ENCODE measurements around the gene LOXL3.
A peak's percentile ranks its signal among the peaks of the same experiment; 100 is the strongest.

Gene LOXL3

GRCh38 chr2:74582184-74582583, 28.4 kb upstream of the LOXL3 start:
- DNase-seq (ENCODE audit: low read depth in 1 of 2, low spot score in 1 of 2), result no peak
- no peak for TF ChIP-seq JUND (IDR thresholded peaks at IDR 0.05; ENCODE audit: low read depth)
- in situ Hi-C loops (cut with HindIII; ENCODE audit: low pct_unique_long_range_greater_than_20kb, low sequenced_read_pairs), result no loop called here

- in situ Hi-C loops (cut with HindIII; ENCODE audit: low pct_unique_long_range_greater_than_20kb, low sequenced_read_pairs), result no loop called here
- no peak for DNase-seq (ENCODE audit: low read depth in 1 of 2, low spot score in 1 of 2)
- TF ChIP-seq JUND (IDR thresholded peaks at IDR 0.05; ENCODE audit: low read depth), result no peak
These were observed 27.7 kb upstream of the LOXL3 start for GRCh38 chr2:74581463-74581862.

DNA sequence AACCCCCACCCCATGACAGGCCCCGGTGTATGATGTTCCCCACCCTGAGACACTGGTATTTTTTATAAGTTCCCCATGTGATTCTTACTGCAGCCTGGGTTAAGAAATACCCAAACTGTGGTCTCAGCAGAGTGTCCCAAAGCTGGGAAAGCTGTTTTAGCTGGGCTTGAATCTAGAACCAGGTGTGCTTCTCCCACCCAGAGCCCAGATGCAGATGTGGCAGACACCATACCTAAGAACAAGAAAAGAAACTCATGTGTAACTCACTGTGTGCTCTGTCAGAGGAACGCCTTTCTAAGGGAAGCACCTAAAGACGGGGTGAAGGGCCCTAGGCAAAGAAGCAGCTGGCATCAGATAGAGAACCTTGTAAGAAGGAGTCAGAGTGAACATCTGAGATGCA, 24.7 kb upstream of the LOXL3 start:
- no peak for TF ChIP-seq JUND (IDR thresholded peaks at IDR 0.05; ENCODE audit: low read depth)
- DNase-seq (ENCODE audit: low read depth in 1 of 2, low spot score in 1 of 2), result no peak
- in situ Hi-C loops (cut with HindIII; ENCODE audit: low pct_unique_long_range_greater_than_20kb, low sequenced_read_pairs), result no loop called here

- in situ Hi-C loops (cut with HindIII; ENCODE audit: low pct_unique_long_range_greater_than_20kb, low sequenced_read_pairs), result no loop called here
- DNase-seq (ENCODE audit: low read depth in 1 of 2, low spot score in 1 of 2), result no peak
- no peak for TF ChIP-seq JUND (IDR thresholded peaks at IDR 0.05; ENCODE audit: low read depth)
These were observed 23.7 kb upstream of the LOXL3 start for GRCh38 chr2:74577448-74577847.

GRCh38 chr2:74576863-74577229, 23.1 kb upstream of the LOXL3 start:
- DNase-seq (ENCODE audit: low read depth in 1 of 2, low spot score in 1 of 2), result peak in 1 of 2 experiments; percentile 67
- in situ Hi-C loops (cut with HindIII; ENCODE audit: low pct_unique_long_range_greater_than_20kb, low sequenced_read_pairs), result no loop called here
- TF ChIP-seq JUND (IDR thresholded peaks at IDR 0.05; ENCODE audit: low read depth), result no peak

DNA sequence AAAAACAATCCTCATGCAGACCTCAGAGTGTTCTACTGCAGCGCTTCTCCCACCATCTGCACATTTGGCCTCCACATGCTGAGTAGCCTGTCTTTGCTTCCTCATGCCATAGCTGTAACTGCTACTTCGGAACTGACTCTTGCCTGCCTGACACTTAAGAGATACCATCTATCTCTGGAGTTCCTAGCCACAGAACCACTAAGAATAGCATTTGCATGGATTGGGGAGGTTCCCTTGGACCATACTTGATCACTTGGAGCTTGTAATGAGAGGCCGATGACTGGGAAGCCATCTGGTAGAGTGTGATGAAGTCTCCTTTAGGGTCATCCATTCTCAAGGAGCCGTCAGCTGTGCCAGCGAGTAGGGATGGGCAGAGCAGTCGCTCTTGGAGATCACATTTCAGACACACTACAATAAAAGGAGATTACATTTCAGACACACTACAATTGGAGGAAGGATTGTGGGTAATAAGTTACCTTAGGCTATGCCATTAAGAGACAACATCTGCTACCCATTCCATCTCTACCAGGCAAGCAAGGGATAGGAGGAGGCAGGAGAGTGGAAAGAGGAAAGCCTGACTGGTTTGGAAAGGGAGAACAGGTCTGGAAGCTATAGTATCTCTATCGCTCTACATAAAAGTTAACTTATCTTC, 22.6 kb upstream of the LOXL3 start:
- peak in 1 of 2 experiments; percentile 64 for DNase-seq (ENCODE audit: low read depth in 1 of 2, low spot score in 1 of 2)
- in situ Hi-C loops (cut with HindIII; ENCODE audit: low pct_unique_long_range_greater_than_20kb, low sequenced_read_pairs), result no loop called here
- TF ChIP-seq JUND (IDR thresholded peaks at IDR 0.05; ENCODE audit: low read depth), result no peak

GRCh38 chr2:74575320-74575719, 21.6 kb upstream of the LOXL3 start:
- no peak for DNase-seq (ENCODE audit: low read depth in 1 of 2, low spot score in 1 of 2)
- in situ Hi-C loops (cut with HindIII; ENCODE audit: low pct_unique_long_range_greater_than_20kb, low sequenced_read_pairs), result no loop called here

DNA sequence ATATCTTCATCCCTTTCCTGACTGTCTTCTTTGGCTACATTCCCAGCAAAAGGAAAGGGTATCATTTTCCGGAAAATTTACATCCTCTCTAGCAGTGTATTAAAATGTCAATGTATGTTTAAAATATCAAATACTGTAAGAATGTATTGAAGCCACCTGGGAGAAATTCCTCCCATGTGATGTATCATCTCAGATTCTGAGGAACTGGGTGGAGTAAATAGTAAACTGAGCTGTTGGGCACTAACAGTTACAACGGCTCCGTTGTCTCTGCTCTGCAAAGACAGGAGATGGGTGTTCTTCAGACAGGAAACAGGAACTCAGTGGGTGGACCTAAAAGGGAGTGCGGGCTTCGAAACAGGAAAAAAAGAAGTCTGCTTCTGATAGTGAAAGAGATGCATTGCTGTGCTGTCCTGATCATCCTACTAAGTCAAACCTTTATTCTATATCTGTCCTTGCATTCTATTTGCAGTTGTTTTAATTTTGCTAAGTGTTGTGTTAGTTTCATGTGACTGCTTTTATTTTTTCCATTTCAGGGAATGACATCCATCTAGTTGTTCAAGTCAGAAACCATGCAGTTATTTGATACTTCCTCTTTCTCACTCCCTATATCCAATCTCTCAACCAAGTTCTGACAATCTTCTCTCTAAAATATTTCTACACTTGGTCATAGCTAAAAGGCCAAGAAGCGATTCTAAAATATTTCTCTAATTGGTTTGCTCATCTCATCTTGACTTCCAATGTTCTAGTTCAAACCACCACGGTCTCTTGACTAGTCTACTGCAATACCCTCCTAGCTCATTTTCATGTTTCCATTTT, 20.2 kb upstream of the LOXL3 start:
- in situ Hi-C loops (cut with HindIII; ENCODE audit: low pct_unique_long_range_greater_than_20kb, low sequenced_read_pairs), result no loop called here
- DNase-seq (ENCODE audit: low read depth in 1 of 2, low spot score in 1 of 2), result no peak
- TF ChIP-seq JUND (IDR thresholded peaks at IDR 0.05; ENCODE audit: low read depth), result no peak

More at GRCh38 chr2:74575320-74575719, 21.6 kb upstream of the LOXL3 start:
- TF ChIP-seq JUND (IDR thresholded peaks at IDR 0.05; ENCODE audit: low read depth), result no peak

DNA sequence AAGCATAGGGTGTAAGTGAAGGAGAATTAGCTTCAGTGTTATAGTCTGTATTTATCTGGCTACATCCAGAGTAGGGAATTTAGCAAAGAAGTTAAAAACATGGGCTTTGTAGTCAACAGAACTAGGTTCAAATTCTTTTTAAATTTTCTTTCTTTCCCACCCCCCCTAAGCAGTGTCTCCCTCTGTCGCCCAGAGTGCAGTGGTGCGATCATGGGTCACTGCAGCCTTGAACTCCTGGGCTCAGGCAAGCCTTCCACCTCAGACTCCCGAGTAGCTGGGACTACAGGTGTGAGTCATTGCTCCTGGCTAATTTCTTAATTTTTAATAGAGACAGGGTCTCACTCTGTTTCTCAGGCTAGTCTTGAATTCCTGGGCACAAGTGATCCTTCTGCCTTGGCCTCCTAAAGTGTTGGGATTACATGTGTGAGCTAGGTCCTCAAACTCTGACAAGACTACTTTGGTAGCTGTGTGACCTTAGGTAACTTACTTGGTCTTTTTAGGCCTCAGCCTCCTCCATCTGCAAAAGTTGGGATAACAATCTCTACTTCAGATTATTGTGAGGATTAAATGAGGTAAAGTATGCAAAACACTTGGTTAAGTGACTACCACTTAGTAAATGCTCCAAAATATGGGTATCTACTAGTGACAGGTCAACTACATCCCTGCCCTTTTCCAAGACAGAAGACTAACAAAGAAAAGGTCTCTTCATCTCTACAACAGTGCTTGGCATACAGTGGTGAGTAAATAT, 18.6 kb upstream of the LOXL3 start:
- TF ChIP-seq JUND (IDR thresholded peaks at IDR 0.05; ENCODE audit: low read depth), result no peak
- in situ Hi-C loops (cut with HindIII; ENCODE audit: low pct_unique_long_range_greater_than_20kb, low sequenced_read_pairs), result no loop called here
- no peak for DNase-seq (ENCODE audit: low read depth in 1 of 2, low spot score in 1 of 2)

DNA sequence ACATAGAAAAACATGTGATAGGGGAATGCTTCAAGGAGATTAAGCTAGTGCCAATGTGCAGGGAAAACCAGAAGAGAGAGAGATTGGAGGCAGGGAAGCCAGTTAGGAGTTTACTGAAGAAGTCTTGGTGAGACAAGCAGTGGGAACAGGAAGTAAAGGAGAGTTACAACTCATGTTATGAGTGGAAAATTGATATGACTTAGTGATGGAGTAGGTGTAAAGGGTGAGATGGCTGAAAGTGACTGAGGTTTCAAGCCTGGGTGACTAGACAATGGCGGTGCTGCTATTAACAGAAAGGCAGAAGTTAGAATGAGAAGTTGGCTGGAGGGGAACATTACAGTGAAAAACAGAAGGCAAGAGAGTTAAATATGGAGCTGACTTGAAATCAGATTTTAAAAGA, 17.3 kb upstream of the LOXL3 start:
- no peak for TF ChIP-seq JUND (IDR thresholded peaks at IDR 0.05; ENCODE audit: low read depth)
- no peak for DNase-seq (ENCODE audit: low read depth in 1 of 2, low spot score in 1 of 2)
- in situ Hi-C loops (cut with HindIII; ENCODE audit: low pct_unique_long_range_greater_than_20kb, low sequenced_read_pairs), result no loop called here

DNA sequence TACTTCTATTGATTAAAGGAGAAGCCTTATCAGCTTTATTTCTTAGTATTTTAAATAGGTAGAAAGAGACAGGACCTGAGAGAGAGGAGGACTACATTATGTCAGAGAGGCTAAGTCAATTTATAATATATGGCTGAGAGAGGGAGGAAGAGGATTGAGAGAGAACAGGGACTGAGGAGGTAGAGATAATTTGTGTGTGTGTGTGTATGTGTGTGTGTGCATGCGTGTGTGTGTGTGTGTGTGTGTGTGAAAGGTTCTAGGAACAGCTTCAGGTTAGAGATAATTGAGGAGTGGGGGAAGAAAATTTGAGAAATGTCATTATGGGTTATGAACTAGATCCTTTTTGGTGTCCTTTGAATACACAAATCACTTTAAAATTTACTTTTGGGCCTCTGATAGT, 15.9 kb upstream of the LOXL3 start:
- no peak for TF ChIP-seq JUND (IDR thresholded peaks at IDR 0.05; ENCODE audit: low read depth)
- no peak for DNase-seq (ENCODE audit: low read depth in 1 of 2, low spot score in 1 of 2)
- in situ Hi-C loops (cut with HindIII; ENCODE audit: low pct_unique_long_range_greater_than_20kb, low sequenced_read_pairs), result no loop called here

DNA sequence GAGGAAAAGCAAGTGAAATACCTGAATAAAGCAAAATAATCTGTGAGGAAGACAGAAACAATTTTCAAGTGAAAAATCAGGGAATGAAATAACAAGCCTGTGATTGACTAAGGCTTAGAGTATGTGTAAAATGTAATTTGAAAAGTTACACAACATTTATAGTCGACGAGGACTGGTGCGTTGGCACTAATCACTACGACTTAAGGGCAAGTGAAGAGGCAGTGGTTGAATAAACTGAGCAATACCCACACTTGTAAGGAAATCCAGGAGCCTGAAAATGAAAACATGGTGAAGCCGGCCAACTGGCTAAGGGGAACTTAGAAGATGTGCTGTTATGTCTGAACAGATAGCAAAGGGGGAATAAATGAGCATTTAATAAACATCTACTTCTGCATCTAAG, 14.1 kb upstream of the LOXL3 start:
- in situ Hi-C loops (cut with HindIII; ENCODE audit: low pct_unique_long_range_greater_than_20kb, low sequenced_read_pairs), result no loop called here
- TF ChIP-seq JUND (IDR thresholded peaks at IDR 0.05; ENCODE audit: low read depth), result no peak
- DNase-seq (ENCODE audit: low read depth in 1 of 2, low spot score in 1 of 2), result no peak

DNA sequence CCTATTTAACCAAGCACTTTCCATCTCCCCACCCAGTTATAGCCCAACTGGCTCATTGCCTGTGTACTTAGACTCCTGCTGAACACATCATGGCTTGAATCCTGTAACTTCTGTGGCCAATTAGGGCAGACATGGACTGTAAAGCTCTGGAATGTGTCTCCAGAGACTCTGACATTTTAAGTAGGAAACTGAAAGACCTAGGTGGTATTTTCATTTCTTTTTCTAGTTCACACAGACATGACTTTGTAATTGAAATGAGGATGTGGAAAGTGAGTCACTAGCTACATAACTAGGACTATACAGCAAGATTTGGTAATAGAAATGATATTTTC, 13.0 kb upstream of the LOXL3 start:
- no peak for DNase-seq (ENCODE audit: low read depth in 1 of 2, low spot score in 1 of 2)
- in situ Hi-C loops (cut with HindIII; ENCODE audit: low pct_unique_long_range_greater_than_20kb, low sequenced_read_pairs), result no loop called here
- TF ChIP-seq JUND (IDR thresholded peaks at IDR 0.05; ENCODE audit: low read depth), result no peak

Measured in T47D (cell line).